Thymus (tissue), 14 donors: ENCODE measurements around the gene NUP153. TPM values are rescaled to one million over a fixed set of nuclear protein-coding genes. Genes with fewer than 3 reads are reported as not detected.
"Not testable (repeated sequence)": the region's sequence is repeated elsewhere in the genome, so short reads cannot be mapped to it uniquely, and the experiment has no call there.

ENCODE experiments used
- DNase-seq, 9 donors: peaks; one replicate each; pipeline ENCODE4 v3.0.0-alpha.2; 2013; ENCODE audit warnings: low spot score in 9 of 9, low read depth in 6 of 9, missing footprints in 1 of 9
- H3K27ac ChIP-seq, 2 donors: one replicate each; pipeline ENCODE4 v1.5.1; 2013; ENCODE audit warnings: control low read depth in 1 of 2, low read depth in 1 of 2, low read length in 1 of 2, mild to moderate bottlenecking in 1 of 2, moderate library complexity in 1 of 2
- H3K27me3 ChIP-seq, 2 donors: one replicate each; pipeline ENCODE4 v1.5.1; 2013; ENCODE audit warnings: low read length in 1 of 2; ENCODE audit not compliant: control insufficient read depth in 2 of 2, insufficient read depth in 1 of 2
- H3K36me3 ChIP-seq, 2 donors: one replicate each; pipeline ENCODE4 v1.5.1; 2013; ENCODE audit warnings: low read length in 1 of 2, mild to moderate bottlenecking in 1 of 2, moderate library complexity in 1 of 2; ENCODE audit not compliant: control insufficient read depth in 2 of 2, insufficient read depth in 2 of 2
- H3K4me1 ChIP-seq, 2 donors: one replicate each; pipeline ENCODE4 v1.5.1; 2013; ENCODE audit warnings: low read length in 2 of 2; ENCODE audit not compliant: control insufficient read depth in 2 of 2, insufficient read depth in 2 of 2
- H3K4me3 ChIP-seq, 2 donors: one replicate each; pipeline ENCODE4 v1.5.1; 2013; ENCODE audit warnings: low read length in 2 of 2, control low read depth in 1 of 2, mild to moderate bottlenecking in 1 of 2
- H3K9me3 ChIP-seq, 2 donors: one replicate each; pipeline ENCODE4 v1.5.1; 2013; ENCODE audit warnings: low read length in 1 of 2, mild to moderate bottlenecking in 1 of 2; ENCODE audit not compliant: control insufficient read depth in 2 of 2, insufficient read depth in 1 of 2
- WGBS: extraction: QIAGEN DNeasy Blood & Tissue Kit; methylation state at CpG from one replicate; pipeline ENCODE4 v1.1.7; 2013; 5-methylcytosine and 5-hydroxymethylcytosine counted together
- long read RNA-seq, 10 donors: transcript quantifications; one replicate each; lab custom pipeline, GENCODE V29; 2026
- polyA plus RNA-seq: library from polyadenylated mRNA; stranded (reverse); fragments of 200-250 nt; gene quantifications from one replicate; pipeline ENCODE4 v1.2.3, GENCODE V29; 2013
- total RNA-seq: library from RNA; stranded (reverse); fragments of 120-200 nt; gene quantifications from one replicate; pipeline ENCODE4 v1.2.4, GENCODE V29; 2013
- donor health status: healthy.

The NUP153 gene
- total RNA-seq = 32.5 TPM
- 14.9 TPM for polyA plus RNA-seq
- long read RNA-seq, donor 1, full-length matches to known transcripts = 1 of 1 reads
- long read RNA-seq, donor 1, partial matches to known transcripts = 0 of 1 reads
- long read RNA-seq, donor 1, other reads (novel, unspliced or antisense) = 0 of 1 reads
- long read RNA-seq, donor 2 = 0 reads
- long read RNA-seq, donor 3, full-length matches to known transcripts = 2 of 41 reads
- long read RNA-seq, donor 3, partial matches to known transcripts = 39 of 41 reads
- long read RNA-seq, donor 3, other reads (novel, unspliced or antisense) = 0 of 41 reads
- long read RNA-seq, donor 4 = 0 reads
- long read RNA-seq, donor 5, full-length matches to known transcripts = 2 of 49 reads
- long read RNA-seq, donor 5, partial matches to known transcripts = 47 of 49 reads
- long read RNA-seq, donor 5, other reads (novel, unspliced or antisense) = 0 of 49 reads
- long read RNA-seq, donor 6, partial matches to known transcripts = 29 of 29 reads
- long read RNA-seq, donor 6, other reads (novel, unspliced or antisense) = 0 of 29 reads
- long read RNA-seq, donor 7, full-length matches to known transcripts = 1 of 27 reads
- long read RNA-seq, donor 7, partial matches to known transcripts = 26 of 27 reads
- long read RNA-seq, donor 7, other reads (novel, unspliced or antisense) = 0 of 27 reads
- long read RNA-seq, donor 8 = 0 reads
- long read RNA-seq, donor 9, full-length matches to known transcripts = 2 of 16 reads
- long read RNA-seq, donor 9, partial matches to known transcripts = 14 of 16 reads
- long read RNA-seq, donor 9, other reads (novel, unspliced or antisense) = 0 of 16 reads
- long read RNA-seq, donor 10 = 0 reads

GRCh38 chr6:17706580-17707370 is at the start of gene NUP153:
TSS of gene NUP153 (minus strand) at chr6:17706925. CDS start at chr6:17706387, 538 bp downstream.
- Histone ChIP-seq H3K4me1 (peaks cover 13 to 25% of the 10 kb centered on the region in 2 donors), H3K4me3 (peak within 1 kb of the TSS; percentile 96), H3K27ac (peak within 1 kb of the TSS; percentile 100), H3K36me3 (no peaks in the 10 kb centered on the region), H3K9me3 (no peaks in the 10 kb centered on the region), H3K27me3 (no peaks in the 10 kb centered on the region)
- under 1% methylated on average over 69 of the region's 69 CpGs for WGBS
- DNase-seq = peak; percentile 95 to 100 (median 100)

DNA sequence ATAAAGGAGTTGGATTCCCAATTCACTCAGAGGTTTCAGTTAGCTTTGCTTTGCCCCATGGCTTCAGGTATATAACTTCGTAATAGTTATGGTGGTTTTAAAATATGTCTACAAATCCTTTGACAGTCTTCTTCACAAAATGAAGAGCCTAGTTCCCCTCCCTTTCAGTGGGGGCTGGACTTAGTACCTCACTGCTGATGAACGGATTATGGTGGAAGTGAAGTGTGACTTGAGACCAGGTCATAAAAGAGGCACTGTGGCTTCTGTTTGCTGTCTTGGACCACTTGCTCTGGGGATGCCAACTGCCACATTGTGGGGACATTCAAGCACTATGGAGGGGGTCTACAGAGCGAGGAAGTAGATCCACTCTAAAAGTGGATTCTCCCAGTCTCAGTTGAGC is 47.5 kb upstream of the NUP153 start:
- no peak overlapping the region for H3K27ac ChIP-seq
- H3K9me3 ChIP-seq = no peaks in the 10 kb centered on the region
- no peaks in the 10 kb centered on the region for H3K27me3 ChIP-seq
- 90% methylated on average over 3 of the region's 3 CpGs for whole genome bisulfite sequencing
- H3K4me1 ChIP-seq = no peaks in the 10 kb centered on the region
- no peak for DNase-seq
- H3K36me3 ChIP-seq = no peaks in the 10 kb centered on the region
- H3K4me3 ChIP-seq = no peak overlapping the region

- 99% methylated on average over 35 of the region's 35 CpGs for WGBS
- H3K4me1 ChIP-seq, H3K27me3 ChIP-seq, H3K27ac ChIP-seq, H3K9me3 ChIP-seq, DNase-seq, H3K4me3 ChIP-seq, H3K36me3 ChIP-seq: not testable (repeated sequence)
Observed at GRCh38 chr6:17745324-17745723, 38.6 kb upstream of the NUP153 start.

GRCh38 chr6:17744757-17745308 is 38.1 kb upstream of the NUP153 start:
- H3K36me3 ChIP-seq, H3K9me3 ChIP-seq, H3K4me1 ChIP-seq, DNase-seq, H3K27me3 ChIP-seq, H3K27ac ChIP-seq, H3K4me3 ChIP-seq: not testable (repeated sequence)
- 95% methylated on average over 13 of the region's 13 CpGs for WGBS

GRCh38 chr6:17744019-17744756 is 37.5 kb upstream of the NUP153 start:
- Histone ChIP-seq H3K27me3 (no peaks in the 10 kb centered on the region), H3K4me3 (no peak overlapping the region), H3K27ac (no peak overlapping the region), H3K9me3 (no peaks in the 10 kb centered on the region), H3K4me1 (no peaks in the 10 kb centered on the region), H3K36me3 (no peaks in the 10 kb centered on the region)
- no peak for DNase-seq
- WGBS = 67% methylated on average over 11 of the region's 11 CpGs

DNA sequence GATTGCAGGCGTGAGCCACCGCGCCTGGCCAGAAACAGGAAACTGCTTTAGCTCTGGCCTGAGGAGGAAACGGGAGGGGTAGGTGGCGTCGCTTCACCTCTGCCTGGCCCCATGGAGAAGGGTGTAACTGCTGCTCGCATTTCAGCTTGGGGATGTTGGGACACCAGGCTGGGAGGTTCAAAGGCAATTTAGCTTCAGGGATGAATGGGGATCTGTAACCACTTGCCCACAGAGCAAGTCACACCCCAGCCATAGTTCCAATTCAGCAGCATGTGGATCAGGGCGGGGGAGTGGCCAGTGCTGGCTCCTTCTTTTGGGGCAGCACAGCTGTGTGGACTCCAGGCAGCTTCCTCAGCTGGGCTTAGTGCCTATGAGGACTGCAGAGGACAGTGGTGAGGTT is 34.8 kb upstream of the NUP153 start:
- DNase-seq = no peak
- no peaks in the 10 kb centered on the region for H3K4me1 ChIP-seq
- H3K4me3 ChIP-seq = no peak overlapping the region
- 72% methylated on average over 8 of the region's 8 CpGs for WGBS
- H3K27ac ChIP-seq = no peak overlapping the region
- H3K27me3 ChIP-seq = no peaks in the 10 kb centered on the region
- no peaks in the 10 kb centered on the region for H3K36me3 ChIP-seq
- H3K9me3 ChIP-seq = peaks cover 1 to 7% of the 10 kb centered on the region in 2 donors

GRCh38 chr6:17740559-17741220 is 34.0 kb upstream of the NUP153 start:
- Histone ChIP-seq H3K4me1 (no peaks in the 10 kb centered on the region), H3K27ac (no peak overlapping the region), H3K9me3 (peaks cover 1 to 7% of the 10 kb centered on the region in 2 donors), H3K27me3 (no peaks in the 10 kb centered on the region), H3K4me3 (no peak overlapping the region), H3K36me3 (no peaks in the 10 kb centered on the region)
- no peak for DNase-seq
- WGBS = 76% methylated on average over 5 of the region's 5 CpGs

DNA sequence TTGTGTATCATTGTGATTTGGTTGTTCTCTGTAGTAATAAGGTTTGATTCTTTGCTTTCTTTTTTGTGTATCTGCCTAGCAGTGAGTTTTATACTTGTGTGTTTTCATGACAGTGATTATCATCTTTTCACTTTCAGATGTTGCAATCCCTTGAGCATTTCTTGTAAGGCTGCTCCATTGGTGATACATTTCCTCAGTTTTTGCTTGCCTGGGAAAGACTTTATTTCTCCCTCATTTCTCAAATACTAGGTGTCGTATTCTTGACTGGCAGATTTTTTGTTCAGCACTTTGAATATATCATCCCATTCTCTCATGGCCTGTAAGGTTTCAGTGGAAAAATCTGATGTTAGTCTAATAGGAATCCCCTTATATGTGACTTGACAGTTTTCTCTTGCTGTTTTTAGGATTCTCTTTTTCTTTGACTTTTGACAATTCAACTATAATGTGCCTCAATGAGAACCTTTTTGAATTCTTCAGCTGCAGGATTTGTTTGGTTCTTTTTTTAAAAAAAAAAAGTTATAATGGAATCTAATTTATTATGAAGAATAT is 31.1 kb upstream of the NUP153 start:
- Histone ChIP-seq H3K27ac (no peak overlapping the region), H3K36me3 (no peaks in the 10 kb centered on the region), H3K27me3 (no peaks in the 10 kb centered on the region), H3K9me3 (peaks cover 1 to 7% of the 10 kb centered on the region in 2 donors), H3K4me3 (no peak overlapping the region), H3K4me1 (no peaks in the 10 kb centered on the region)
- WGBS = 99% methylated on average over 1 of the region's 1 CpG
- DNase-seq = no peak
